HG03432 (cell line): ENCODE results near the gene SPTLC1.

Source experiments
- ATAC-seq: cut with Tn5 transposase; IDR thresholded peaks from one replicate; pipeline ENCODE4 v1.9.1; 2021; ENCODE audit warnings: mild to moderate bottlenecking, moderate library complexity; ENCODE audit not compliant: unreplicated experiment

SPTLC1 gene

GRCh38 chr9:91991721-91992341 is 123.4 kb downstream of the SPTLC1 start:
- no peak for ATAC-seq

GRCh38 chr9:91986248-91986647 is 129.0 kb downstream of the SPTLC1 start:
- no peak for ATAC-seq

- ATAC-seq: no peak
Measured at GRCh38 chr9:91985692-91986091, 129.5 kb downstream of the SPTLC1 start.
